GM04503 (cell line): Measurements from ENCODE around the gene FADS2.

ENCODE experiments used
- DNase-seq: peaks from one replicate; pipeline ENCODE4 v3.0.0-alpha.2; 2012; ENCODE audit warnings: low read depth

Gene FADS2

GRCh38 chr11:61905801-61906521 is 77.9 kb downstream of the FADS2 start:
- no peak for DNase-seq

GRCh38 chr11:61906522-61906909 is 78.4 kb downstream of the FADS2 start:
- no peak for DNase-seq

DNA sequence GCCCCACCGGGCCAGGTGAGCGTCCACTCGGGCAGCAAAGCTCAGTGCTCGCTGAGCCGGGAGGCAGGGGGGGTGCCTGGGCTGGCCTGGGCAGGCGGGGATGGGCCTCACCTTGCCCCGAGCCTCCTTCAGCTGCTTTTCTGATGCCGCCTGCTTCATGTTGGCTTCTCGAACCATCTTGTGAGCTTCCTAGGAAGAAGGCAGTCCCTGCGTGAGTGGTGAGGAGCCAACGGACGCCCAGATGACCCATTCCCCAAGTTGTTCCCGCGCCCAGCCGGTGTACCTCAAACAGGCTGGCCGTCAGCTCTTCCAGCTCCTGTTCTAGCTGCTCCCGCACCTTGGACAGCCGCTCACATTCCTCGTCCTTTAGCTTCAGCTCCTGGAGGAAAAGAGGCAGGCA is 79.2 kb downstream of the FADS2 start:
- DNase-seq = no peak

DNA sequence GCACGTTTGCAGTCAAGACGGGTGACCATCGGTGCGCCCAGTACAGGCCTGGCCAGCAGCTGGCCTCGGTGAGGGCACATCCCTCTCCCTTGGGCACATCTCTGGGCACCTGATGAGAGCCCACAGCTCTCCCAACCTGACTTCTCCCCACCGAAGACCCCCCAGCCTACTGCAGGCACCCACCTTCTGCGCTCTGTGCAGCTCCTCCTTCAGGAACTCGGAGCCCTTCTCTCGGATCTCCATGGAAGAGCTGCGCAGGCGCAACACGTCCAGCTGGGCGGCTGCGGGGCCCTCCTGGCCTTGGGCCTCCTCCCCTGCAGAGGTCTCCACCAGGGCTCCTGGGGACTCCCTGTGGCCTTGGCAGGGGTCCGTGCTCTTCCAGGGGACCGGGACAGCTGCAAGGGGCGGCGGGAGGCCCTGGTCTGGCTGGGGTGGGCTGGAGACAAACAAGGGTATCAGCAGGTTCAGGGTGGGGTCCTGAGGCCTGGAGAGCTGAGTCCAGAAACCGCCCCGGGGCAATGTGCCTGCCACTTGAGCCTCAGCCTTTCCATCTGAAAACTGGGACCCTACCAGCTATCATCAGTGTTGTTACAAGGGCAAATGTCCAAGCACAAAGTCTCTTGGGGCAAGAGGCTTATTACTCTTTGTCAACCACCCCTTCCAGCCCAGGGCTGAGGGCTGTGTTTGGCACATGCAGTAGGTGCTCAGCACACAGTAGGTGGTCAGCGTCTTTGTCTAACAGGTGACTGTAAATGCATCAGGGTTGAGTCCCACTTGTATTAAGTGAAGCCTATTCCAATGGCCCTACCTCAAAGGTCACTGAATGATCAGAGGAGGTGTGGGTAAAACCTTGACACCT is 80.0 kb downstream of the FADS2 start:
- DNase-seq = no peak

GRCh38 chr11:61908730-61909316 is 80.7 kb downstream of the FADS2 start:
- no peak for DNase-seq

DNA sequence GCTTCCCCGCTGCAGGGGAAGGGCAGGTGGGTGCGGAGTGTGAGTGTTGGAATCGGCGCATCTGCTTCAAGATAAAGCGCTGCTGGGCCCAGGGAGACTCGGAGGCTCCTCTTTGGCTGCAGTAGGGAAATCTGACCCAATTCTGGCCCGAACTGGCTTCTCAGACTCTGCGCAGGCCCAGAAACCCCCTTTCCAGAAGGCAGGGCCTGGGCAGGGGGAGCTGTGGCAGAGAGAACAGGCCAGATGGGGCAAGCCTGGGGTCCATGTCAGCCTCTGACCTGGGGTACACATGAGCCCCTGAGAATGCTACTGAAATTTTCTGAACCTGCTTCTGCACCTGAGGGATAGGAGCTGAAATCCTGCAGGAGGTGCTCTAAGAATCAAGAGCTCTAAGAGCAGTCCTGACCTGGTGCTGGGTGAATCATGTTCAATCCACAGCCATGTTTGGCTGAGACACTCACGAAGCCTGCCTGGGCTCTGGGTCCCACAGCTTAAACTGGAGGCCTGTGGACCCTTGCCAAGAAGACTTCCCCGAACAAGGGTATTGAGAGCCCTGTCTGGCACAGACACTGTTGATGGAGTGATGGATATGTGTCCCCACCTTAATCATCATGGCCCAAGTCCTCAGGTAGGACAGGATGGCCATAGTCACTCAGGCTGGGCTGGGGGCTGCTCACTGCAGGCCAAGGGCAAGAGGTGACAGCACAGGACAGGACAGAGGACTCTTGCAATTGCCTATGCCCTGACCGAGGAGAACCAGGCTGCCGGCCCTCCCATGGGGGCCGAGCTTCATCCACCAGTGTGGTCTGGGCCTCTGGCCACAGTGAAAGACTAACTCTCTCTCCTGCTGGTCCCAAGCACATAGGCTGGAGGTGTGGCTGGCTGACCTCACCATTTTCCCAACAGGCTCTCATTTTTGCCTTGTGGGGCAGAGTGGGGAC is 82.4 kb downstream of the FADS2 start:
- DNase-seq = no peak

GRCh38 chr11:61911128-61911700 is 83.1 kb downstream of the FADS2 start:
- no peak for DNase-seq

GRCh38 chr11:61911701-61912529 is 83.8 kb downstream of the FADS2 start:
- no peak for DNase-seq

DNA sequence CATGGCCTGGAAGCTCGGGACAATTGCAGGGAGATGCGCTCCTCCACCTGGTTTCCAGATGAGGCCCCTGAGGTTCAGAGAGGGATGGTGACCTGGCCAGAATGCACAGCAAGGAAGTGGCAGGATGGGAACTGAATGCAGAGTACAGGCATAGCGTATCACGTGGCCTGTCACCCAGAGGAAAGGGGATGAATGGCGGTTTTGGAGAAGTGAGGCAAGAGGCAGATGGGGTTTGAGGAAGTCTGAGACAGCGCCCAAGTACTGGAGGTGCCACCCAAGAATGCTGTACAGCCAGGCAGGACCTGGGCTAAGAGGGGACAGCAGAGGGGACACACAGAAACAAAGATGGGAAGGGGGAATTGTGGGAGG is 84.4 kb downstream of the FADS2 start:
- DNase-seq = no peak

DNA sequence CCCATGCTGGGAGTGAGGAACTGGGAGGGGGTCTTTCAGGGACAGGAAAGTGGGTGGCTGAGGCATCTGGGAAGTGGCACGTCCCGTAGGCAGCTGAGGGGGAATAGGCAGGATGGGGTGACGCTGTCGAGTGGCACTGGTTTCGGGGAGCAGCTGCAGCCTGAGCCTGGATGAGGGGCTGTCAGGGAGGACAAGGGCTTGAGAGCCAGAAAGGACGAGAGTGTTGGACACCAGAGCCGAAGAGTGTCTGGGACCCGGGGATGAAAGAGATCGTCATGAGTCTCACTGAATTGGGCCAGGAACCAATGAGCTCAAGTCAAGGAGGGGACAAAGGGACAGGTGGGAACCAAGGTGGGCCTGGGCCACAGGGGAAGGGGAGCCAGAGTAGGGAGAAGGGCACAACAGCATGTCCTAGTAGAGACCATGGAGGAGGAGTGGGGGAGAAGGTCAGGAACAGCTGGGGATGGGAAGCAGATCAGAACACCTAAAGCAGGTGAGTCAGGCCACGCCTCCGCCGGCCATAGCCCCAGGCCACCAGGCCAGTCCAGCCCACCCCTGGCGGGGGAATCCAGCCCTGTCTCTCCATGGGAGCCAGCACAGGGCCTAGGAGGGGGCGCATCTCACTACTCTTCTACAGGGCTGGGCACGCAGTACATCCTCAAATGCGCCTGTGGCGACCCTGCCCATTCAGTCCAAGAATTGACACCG is 85.0 kb downstream of the FADS2 start:
- DNase-seq = no peak

GRCh38 chr11:61913699-61914395 is 85.7 kb downstream of the FADS2 start:
- no peak for DNase-seq

GRCh38 chr11:61914471-61915171 is 86.5 kb downstream of the FADS2 start:
- DNase-seq = no peak

- DNase-seq = no peak
Observed at GRCh38 chr11:61916737-61917333, 88.7 kb downstream of the FADS2 start.
